GM13976 (cell line): ENCODE measurements around the gene MAN1C1.

Experiments used
- DNase-seq: peaks from one replicate; pipeline ENCODE4 v3.0.0; 2012; ENCODE audit warnings: low spot score
- in situ Hi-C: fragments of 300-500 bp; cut with MboI; formaldehyde crosslinking; loops from one replicate; pipeline ENCODE4 v1.12.0; 2022; ENCODE audit warnings: low sequenced_read_pairs, mixed read lengths, inconsistent platforms; ENCODE audit not compliant: unreplicated experiment
- TF ChIP-seq, protein P1 (sequence below): IDR thresholded peaks from 2 replicates; pipeline ENCODE4 v1.5.1; 2012; ENCODE audit warnings: borderline replicate concordance, mild to moderate bottlenecking; ENCODE audit not compliant: insufficient read depth; ENCODE audit errors: extremely low read depth, missing control alignments, control extremely low read depth

MAN1C1 gene

DNA sequence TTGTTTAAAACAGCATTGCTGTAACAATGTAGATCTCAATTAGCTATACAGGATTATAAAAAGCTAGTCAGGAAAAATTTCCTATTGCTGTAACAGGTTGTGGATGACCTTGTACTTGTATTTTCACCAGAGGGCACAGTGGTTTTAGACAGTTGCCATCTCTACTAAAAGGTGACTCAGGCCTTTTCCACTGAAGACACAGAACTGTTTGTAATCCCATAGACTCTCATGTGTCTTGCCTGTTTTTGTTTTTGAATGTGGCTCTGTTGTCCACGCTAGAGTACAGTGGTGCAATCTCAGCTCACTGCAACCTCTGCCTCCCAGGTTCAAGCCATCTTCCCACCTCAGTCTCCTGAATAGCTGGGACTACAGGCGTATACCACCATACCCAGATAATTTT, 209.0 kb downstream of the MAN1C1 start:
- in situ Hi-C loops: no loop called here

DNA sequence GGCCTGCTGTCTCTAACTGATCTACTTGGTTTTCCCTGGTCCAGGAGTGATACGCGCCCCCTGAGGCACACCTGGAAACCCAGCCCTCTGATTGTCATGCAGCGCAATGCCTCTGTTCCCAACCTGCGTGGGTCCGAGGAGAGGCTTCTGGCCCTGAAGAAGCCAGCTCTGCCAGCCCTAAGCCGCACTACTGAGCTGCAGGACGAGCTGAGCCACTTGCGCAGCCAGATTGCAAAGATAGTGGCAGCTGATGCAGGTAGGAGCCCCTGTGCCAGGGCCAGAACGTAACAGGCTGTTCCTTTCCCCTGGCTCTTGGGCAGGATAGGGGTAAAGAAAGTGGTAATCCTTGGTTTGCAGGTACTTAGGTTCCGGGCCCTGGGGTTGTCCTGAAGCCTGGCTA, 210.0 kb downstream of the MAN1C1 start:
- no peak for DNase-seq
- TF ChIP-seq, protein P1, sequence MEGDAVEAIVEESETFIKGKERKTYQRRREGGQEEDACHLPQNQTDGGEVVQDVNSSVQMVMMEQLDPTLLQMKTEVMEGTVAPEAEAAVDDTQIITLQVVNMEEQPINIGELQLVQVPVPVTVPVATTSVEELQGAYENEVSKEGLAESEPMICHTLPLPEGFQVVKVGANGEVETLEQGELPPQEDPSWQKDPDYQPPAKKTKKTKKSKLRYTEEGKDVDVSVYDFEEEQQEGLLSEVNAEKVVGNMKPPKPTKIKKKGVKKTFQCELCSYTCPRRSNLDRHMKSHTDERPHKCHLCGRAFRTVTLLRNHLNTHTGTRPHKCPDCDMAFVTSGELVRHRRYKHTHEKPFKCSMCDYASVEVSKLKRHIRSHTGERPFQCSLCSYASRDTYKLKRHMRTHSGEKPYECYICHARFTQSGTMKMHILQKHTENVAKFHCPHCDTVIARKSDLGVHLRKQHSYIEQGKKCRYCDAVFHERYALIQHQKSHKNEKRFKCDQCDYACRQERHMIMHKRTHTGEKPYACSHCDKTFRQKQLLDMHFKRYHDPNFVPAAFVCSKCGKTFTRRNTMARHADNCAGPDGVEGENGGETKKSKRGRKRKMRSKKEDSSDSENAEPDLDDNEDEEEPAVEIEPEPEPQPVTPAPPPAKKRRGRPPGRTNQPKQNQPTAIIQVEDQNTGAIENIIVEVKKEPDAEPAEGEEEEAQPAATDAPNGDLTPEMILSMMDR: no peak
- in situ Hi-C loops: no loop called here

More for the DNA sequence above, 209.0 kb downstream of the MAN1C1 start:
- DNase-seq: no peak
- TF ChIP-seq, protein P1: no peak

DNA sequence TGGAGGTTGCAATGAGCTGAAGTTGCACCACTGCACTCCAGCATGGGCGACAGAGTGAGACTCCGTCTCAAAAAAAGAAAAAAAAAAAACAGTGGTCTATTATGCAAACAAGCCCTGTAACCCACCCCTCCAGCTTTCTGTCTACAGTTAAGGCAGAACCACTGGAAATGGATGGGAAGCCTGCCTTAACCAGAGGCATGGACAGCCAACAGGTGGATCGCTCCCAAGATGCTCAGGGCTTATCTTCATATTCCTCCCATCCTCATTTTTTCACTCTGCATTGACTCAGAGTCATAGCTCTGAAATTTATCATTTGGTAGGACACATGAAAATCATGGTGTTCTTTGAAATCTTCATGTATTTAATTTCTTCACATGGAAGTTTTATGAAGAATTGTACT, 211.9 kb downstream of the MAN1C1 start:
- TF ChIP-seq, protein P1: no peak
- DNase-seq: no peak
- in situ Hi-C loops: no loop called here

DNA sequence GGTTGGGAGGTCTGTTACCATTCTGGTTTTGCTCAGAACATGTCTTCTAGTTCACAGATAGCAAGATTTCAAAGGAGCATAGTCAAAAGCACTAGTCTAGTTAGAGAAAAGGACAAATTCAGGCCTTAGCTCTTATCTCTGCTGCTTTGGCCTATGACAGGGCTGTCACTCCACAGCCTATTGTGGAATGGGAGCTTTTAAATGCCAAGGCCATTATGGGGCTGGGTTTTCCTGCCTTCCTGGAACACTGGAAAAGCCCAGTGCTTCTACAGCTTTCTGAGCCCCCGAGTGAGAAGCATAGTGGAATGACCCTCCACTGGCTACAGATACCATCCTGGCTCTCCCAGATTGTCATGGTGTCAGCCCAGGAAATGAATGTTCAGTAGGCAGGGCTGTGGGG, 212.5 kb downstream of the MAN1C1 start:
- in situ Hi-C loops: no loop called here
- no peak for DNase-seq
- TF ChIP-seq, protein P1: no peak

DNA sequence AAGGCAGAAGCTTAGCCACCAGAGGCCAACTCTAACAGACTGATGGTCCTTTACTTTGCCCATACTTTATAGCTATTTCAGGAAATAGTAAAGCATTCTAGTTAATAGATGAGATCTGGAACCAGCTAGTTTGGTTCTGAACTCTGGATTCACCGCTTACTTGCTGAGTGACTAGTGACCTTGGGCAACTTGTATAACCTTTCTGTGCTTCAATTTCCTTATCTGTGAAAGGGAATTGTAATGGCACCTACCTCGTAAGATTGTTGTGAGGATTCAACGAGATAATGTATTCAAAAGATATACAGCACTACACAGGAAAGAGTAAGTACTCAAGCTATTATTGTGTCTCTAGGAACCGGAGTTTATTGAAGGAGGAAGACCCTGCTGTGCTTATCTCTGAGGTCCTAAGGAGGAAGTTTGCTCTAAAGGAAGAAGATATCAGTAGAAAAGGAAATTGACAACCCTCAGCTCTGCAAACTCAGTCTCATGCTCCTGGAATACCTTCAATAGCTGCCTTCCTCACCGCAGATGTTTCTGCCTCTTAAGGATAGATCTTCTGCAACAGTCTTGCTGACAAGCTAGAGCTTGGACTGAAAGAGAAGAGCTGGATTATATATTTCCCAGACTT, 215.1 kb downstream of the MAN1C1 start:
- TF ChIP-seq, protein P1: no peak
- in situ Hi-C loops: no loop called here
- DNase-seq: no peak

DNA sequence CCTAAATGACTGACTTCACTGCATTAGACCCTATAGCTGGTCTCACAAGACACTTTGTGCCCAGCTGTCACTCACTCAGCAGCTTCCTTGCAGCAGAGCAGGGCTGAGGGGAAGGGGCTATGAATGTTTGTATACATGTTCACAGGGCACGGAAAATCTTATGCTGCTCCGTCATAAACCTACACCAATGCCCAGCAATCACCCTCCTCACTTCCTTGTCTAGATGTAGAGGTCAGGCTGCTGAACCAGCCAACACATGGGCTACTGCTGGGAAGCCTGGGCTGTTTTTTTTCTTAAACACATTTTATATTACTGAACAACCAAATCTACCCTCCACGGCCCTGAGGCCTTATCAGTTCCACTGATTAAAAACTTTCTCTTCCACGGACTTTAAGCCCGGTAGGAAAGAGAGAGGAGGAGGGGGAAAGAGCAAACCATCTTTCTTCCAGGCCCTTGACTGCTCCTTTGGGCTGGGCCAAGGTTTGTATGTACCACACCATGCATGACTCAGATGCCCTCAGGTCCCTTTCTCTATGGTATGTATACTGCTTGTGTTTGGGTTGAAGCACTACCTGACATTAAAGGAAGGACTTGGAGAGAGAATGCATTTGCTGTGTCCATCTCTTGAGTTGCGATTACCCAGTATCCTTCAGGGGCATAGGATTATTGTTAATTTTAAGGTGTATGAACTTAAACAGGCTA, 215.9 kb downstream of the MAN1C1 start:
- TF ChIP-seq, protein P1: no peak
- in situ Hi-C loops: no loop called here
- no peak for DNase-seq
